ENCODE data around the gene EPHB2.

- TF ChIP-seq REST (IDR thresholded peaks at IDR 0.05; ENCODE audit: insufficient read depth in 1 of 2, low read depth in 2 of 2, low read length in 2 of 2), result no peak
- no peak for TF ChIP-seq FOXP2 (optimal IDR thresholded peaks at IDR 0.05; ENCODE audit: borderline replicate concordance, extremely low read depth, extremely low read length, insufficient read depth)
- TF ChIP-seq TAF1 (IDR thresholded peaks at IDR 0.05; ENCODE audit: borderline replicate concordance, insufficient read depth, low read length), result no peak
- TF ChIP-seq POLR2AphosphoS5 (IDR thresholded peaks at IDR 0.05; ENCODE audit: low read depth, low read length), result no peak
Observed at GRCh38 chr1:22810378-22810777, 99.7 kb downstream of the EPHB2 start.

Data from PFSK-1 (cell line).